ENCODE measurements around the gene HSH2D. TPM values are rescaled to one million over a fixed set of nuclear protein-coding genes. Genes with fewer than 3 reads are reported as not detected.

Gene HSH2D
- total RNA-seq, 1 donor from 2014 or later, result not detected

- H3K4me3 Mint-ChIP-seq (ENCODE audit: unreplicated experiment), result peak overlapping the region; percentile 93
- no peaks in the 10 kb centered on the region for H3K27me3 Mint-ChIP-seq (ENCODE audit: low read depth, unreplicated experiment)
- peaks cover 20% of the 10 kb centered on the region for H3K4me1 Mint-ChIP-seq (ENCODE audit: low read depth, unreplicated experiment)
- peak overlapping the region; percentile 28 for H3K27ac Mint-ChIP-seq (ENCODE audit: unreplicated experiment)
- no peaks in the 10 kb centered on the region for H3K9me3 ChIP-seq (ENCODE audit: insufficient read depth, low read depth, low read length)
- FAIRE-seq (no peak), DNase-seq (ENCODE audit: low read depth) (no peak)
- no peak overlapping the region for H3K4me3 ChIP-seq (ENCODE audit: insufficient read depth, low read depth, low read length)
- no peak overlapping the region for H3K27ac ChIP-seq (ENCODE audit: low read depth, low read length)
- H3K9ac ChIP-seq (ENCODE audit: low read length), result peak overlapping the region; percentile 92
- no peak overlapping the region for H2AFZ ChIP-seq (ENCODE audit: low read depth, low read length)
- peaks cover 57% of the 10 kb centered on the region for H4K20me1 ChIP-seq (ENCODE audit: insufficient read depth, low read length)
- H3K4me2 ChIP-seq (ENCODE audit: low read length), result peak overlapping the region; percentile 94
- peaks cover 16% of the 10 kb centered on the region for H3K36me3 ChIP-seq (ENCODE audit: insufficient read depth, low read length)
- H3K4me1 ChIP-seq (ENCODE audit: insufficient read depth, low read length), result peaks cover 23% of the 10 kb centered on the region
- H3K27me3 ChIP-seq (ENCODE audit: insufficient read depth, low read length), result no peaks in the 10 kb centered on the region
- H3K36me3 Mint-ChIP-seq (ENCODE audit: low read depth, unreplicated experiment), result peaks cover 17% of the 10 kb centered on the region
- H3K79me2 ChIP-seq (ENCODE audit: insufficient read depth, low read length), result peaks cover 62% of the 10 kb centered on the region
- no peak for TF ChIP-seq EZH2 (IDR thresholded peaks at IDR 0.05; ENCODE audit: insufficient read depth, low read length)
- TF ChIP-seq, protein P1, sequence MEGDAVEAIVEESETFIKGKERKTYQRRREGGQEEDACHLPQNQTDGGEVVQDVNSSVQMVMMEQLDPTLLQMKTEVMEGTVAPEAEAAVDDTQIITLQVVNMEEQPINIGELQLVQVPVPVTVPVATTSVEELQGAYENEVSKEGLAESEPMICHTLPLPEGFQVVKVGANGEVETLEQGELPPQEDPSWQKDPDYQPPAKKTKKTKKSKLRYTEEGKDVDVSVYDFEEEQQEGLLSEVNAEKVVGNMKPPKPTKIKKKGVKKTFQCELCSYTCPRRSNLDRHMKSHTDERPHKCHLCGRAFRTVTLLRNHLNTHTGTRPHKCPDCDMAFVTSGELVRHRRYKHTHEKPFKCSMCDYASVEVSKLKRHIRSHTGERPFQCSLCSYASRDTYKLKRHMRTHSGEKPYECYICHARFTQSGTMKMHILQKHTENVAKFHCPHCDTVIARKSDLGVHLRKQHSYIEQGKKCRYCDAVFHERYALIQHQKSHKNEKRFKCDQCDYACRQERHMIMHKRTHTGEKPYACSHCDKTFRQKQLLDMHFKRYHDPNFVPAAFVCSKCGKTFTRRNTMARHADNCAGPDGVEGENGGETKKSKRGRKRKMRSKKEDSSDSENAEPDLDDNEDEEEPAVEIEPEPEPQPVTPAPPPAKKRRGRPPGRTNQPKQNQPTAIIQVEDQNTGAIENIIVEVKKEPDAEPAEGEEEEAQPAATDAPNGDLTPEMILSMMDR (IDR thresholded peaks at IDR 0.05; ENCODE audit: insufficient read depth, low read depth, low read length), result no peak
- H3K9me3 Mint-ChIP-seq (ENCODE audit: unreplicated experiment), result no peaks in the 10 kb centered on the region
Measured at GRCh38 chr19:16199275-16199932, 55.9 kb downstream of the HSH2D start.

DNA sequence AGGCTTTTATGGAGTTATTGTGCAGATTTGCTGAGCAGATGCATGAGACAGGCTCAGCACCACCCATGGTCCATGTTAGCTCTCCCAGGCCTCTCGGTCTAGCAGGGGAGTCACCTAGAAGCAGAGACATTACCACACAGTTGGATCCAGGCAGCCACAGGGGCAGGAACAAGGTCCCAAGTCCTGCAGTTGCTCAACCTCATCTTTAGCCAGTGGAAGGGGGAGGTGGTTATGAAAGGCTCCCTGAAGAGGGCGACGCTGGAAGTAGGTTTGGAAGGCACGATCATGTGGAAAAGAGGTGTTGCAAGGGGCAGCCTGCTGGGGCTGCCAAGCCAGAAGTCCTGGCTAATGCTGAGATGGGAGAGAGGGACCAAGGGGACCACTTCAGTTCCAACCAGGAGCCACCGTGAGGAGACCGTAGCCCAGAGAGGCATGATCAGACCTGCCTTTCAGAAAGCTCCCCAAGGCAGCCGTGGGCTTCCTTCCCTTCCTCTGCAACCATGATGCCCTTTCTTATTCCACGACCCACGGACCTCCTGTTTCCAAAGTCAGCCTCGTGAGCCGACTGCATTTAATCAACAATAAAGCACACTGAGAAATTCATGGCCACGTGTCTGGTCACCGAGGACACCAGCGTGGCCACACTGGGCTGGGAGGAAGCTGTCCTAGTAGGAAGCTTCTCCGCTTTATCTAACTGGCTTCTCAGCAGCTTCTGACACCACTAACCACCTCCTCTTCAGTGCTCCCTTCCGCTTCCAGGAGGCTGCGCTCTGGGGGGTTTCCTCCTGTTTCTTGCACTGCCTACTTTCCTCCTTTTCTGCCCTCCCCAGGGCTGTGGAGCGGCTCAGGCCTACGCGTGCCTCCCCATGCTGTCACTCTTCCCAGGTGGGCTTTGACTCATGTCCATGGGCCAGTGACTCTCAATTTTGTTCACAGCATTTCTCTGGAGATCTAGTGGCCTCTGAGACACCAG lies 56.8 kb downstream of the HSH2D start:
- Histone ChIP-seq H3K27me3 (ENCODE audit: insufficient read depth, low read length) (no peaks in the 10 kb centered on the region), H3K4me1 (ENCODE audit: insufficient read depth, low read length) (peaks cover 23% of the 10 kb centered on the region), H2AFZ (ENCODE audit: low read depth, low read length) (no peak overlapping the region), H3K9ac (ENCODE audit: low read length) (no peak overlapping the region), H3K27ac (ENCODE audit: low read depth, low read length) (no peak overlapping the region), H3K9me3 (ENCODE audit: insufficient read depth, low read depth, low read length) (no peaks in the 10 kb centered on the region), H3K4me2 (ENCODE audit: low read length) (no peak overlapping the region), H4K20me1 (ENCODE audit: insufficient read depth, low read length) (peaks cover 59% of the 10 kb centered on the region), H3K36me3 (ENCODE audit: insufficient read depth, low read length) (peaks cover 17% of the 10 kb centered on the region), H3K79me2 (ENCODE audit: insufficient read depth, low read length) (peaks cover 62% of the 10 kb centered on the region), H3K4me3 (ENCODE audit: insufficient read depth, low read depth, low read length) (no peak overlapping the region)
- peaks cover 17% of the 10 kb centered on the region for H3K36me3 Mint-ChIP-seq (ENCODE audit: low read depth, unreplicated experiment)
- peaks cover 20% of the 10 kb centered on the region for H3K4me1 Mint-ChIP-seq (ENCODE audit: low read depth, unreplicated experiment)
- FAIRE-seq (no peak), DNase-seq (ENCODE audit: low read depth) (no peak)
- H3K27me3 Mint-ChIP-seq (ENCODE audit: low read depth, unreplicated experiment), result no peaks in the 10 kb centered on the region
- H3K9me3 Mint-ChIP-seq (ENCODE audit: unreplicated experiment), result no peaks in the 10 kb centered on the region
- TF ChIP-seq, protein P1 (IDR thresholded peaks at IDR 0.05; ENCODE audit: insufficient read depth, low read depth, low read length), result no peak
- TF ChIP-seq EZH2 (IDR thresholded peaks at IDR 0.05; ENCODE audit: insufficient read depth, low read length), result no peak
- peak overlapping the region; percentile 9 for H3K4me3 Mint-ChIP-seq (ENCODE audit: unreplicated experiment)
- no peak overlapping the region for H3K27ac Mint-ChIP-seq (ENCODE audit: unreplicated experiment)

Measured in astrocyte (in vitro differentiated cells and primary cell).